ENCODE measurements around the gene SNHG17.

GRCh38 chr20:38373231-38373867 is 61.8 kb downstream of the SNHG17 start:
- TF ChIP-seq CTCF (IDR thresholded peaks at IDR 0.05) (no peak), POLR2A (IDR thresholded peaks at IDR 0.05) (no peak)
